ENCODE results near the gene ALKBH8. TPM values are rescaled to one million over a fixed set of nuclear protein-coding genes. Genes with fewer than 3 reads are reported as not detected.

The ALKBH8 gene
- total RNA-seq, 2 donors from 2014 or later = 3.7 to 5.0 TPM

GRCh38 chr11:107561688-107562087 is 3.8 kb downstream of the ALKBH8 start:
- no peak overlapping the region for H3K27ac ChIP-seq

GRCh38 chr11:107550304-107550703 is 15.2 kb downstream of the ALKBH8 start:
- intact Hi-C loops (cut with DNase I) = loop anchor here (10.0 kb wide), 1 partner anchor 224 kb away; no protein-coding TSS in a partner anchor
- Histone ChIP-seq H3K9ac (ENCODE audit: low read depth in 2 of 2, low read length in 2 of 2) (no peak overlapping the region), H3K9me3 (no peaks in the 10 kb centered on the region), H3K4me1 (no peaks in the 10 kb centered on the region), H3K27me3 (no peaks in the 10 kb centered on the region), H3K27ac (no peak overlapping the region), H3K36me3 (no peaks in the 10 kb centered on the region), H3K4me3 (no peak overlapping the region)
- DNase-seq = no peak
- no peak for TF ChIP-seq CTCF (IDR thresholded peaks at IDR 0.05)

More at GRCh38 chr11:107561688-107562087, 3.8 kb downstream of the ALKBH8 start:
- no peak overlapping the region for H3K9ac ChIP-seq (ENCODE audit: low read depth in 2 of 2, low read length in 2 of 2)
- no peak for TF ChIP-seq CTCF (IDR thresholded peaks at IDR 0.05)
- DNase-seq = no peak
- no peaks in the 10 kb centered on the region for H3K4me1 ChIP-seq
- intact Hi-C loops (cut with DNase I) = no loop called here
- no peaks in the 10 kb centered on the region for H3K9me3 ChIP-seq
- H3K27me3 ChIP-seq = no peaks in the 10 kb centered on the region
- H3K4me3 ChIP-seq = no peak overlapping the region
- no peaks in the 10 kb centered on the region for H3K36me3 ChIP-seq

GRCh38 chr11:107549954-107550285 is 15.6 kb downstream of the ALKBH8 start:
- Histone ChIP-seq H3K27me3 (no peaks in the 10 kb centered on the region), H3K36me3 (no peaks in the 10 kb centered on the region), H3K9me3 (no peaks in the 10 kb centered on the region), H3K9ac (ENCODE audit: low read depth in 2 of 2, low read length in 2 of 2) (no peak overlapping the region), H3K27ac (no peak overlapping the region), H3K4me1 (no peaks in the 10 kb centered on the region), H3K4me3 (no peak overlapping the region)
- no peak for DNase-seq
- TF ChIP-seq CTCF (IDR thresholded peaks at IDR 0.05) = no peak
- intact Hi-C loops (cut with DNase I) = loop anchor here (10.0 kb wide), 1 partner anchor 225 kb away; no protein-coding TSS in a partner anchor

- peak; percentile 76 for TF ChIP-seq CTCF (IDR thresholded peaks at IDR 0.05)
- DNase-seq = peak; percentile 23
- Histone ChIP-seq H3K4me3 (no peak overlapping the region), H3K36me3 (no peaks in the 10 kb centered on the region), H3K27me3 (no peaks in the 10 kb centered on the region), H3K9ac (ENCODE audit: low read depth in 2 of 2, low read length in 2 of 2) (no peak overlapping the region), H3K9me3 (no peaks in the 10 kb centered on the region), H3K27ac (no peak overlapping the region), H3K4me1 (no peaks in the 10 kb centered on the region)
- intact Hi-C loops (cut with DNase I) = no loop called here
Observed at GRCh38 chr11:107549253-107549953, 16.1 kb downstream of the ALKBH8 start.

GRCh38 chr11:107547961-107548360 is 17.6 kb downstream of the ALKBH8 start:
- DNase-seq = no peak
- no peaks in the 10 kb centered on the region for H3K36me3 ChIP-seq
- no peaks in the 10 kb centered on the region for H3K27me3 ChIP-seq
- H3K4me1 ChIP-seq = no peaks in the 10 kb centered on the region
- intact Hi-C loops (cut with DNase I) = no loop called here
- H3K9ac ChIP-seq (ENCODE audit: low read depth in 2 of 2, low read length in 2 of 2) = no peak overlapping the region
- H3K9me3 ChIP-seq = no peaks in the 10 kb centered on the region
- no peak overlapping the region for H3K4me3 ChIP-seq
- no peak overlapping the region for H3K27ac ChIP-seq
- TF ChIP-seq CTCF (IDR thresholded peaks at IDR 0.05) = no peak
